Ovary (tissue), 9 donors: ENCODE results near the gene JAG2. TPM values are rescaled to one million over a fixed set of nuclear protein-coding genes. Genes with fewer than 3 reads are reported as not detected.

Experiments
- DNase-seq, 5 donors: peaks; one replicate each; pipeline ENCODE4 v3.0.0-alpha.2; 2019 to 2020
- H3K27ac ChIP-seq, 2 donors: fragments of 200-600 bp; one replicate each; pipeline versions ENCODE4 v1.5.1 to v1.8.0; 2019 to 2022
- H3K27me3 ChIP-seq: fragments of 200-600 bp; one replicate; pipeline ENCODE4 v1.8.0; 2022
- H3K36me3 ChIP-seq: fragments of 200-600 bp; sonication (generic); one replicate; pipeline ENCODE4 v1.5.1; 2019
- H3K4me1 ChIP-seq: one replicate; pipeline ENCODE4 v1.8.1; 2013; ENCODE audit warnings: mild to moderate bottlenecking, moderate library complexity; ENCODE audit not compliant: insufficient read depth
- H3K4me3 ChIP-seq: fragments of 200-600 bp; sonication (generic); one replicate; pipeline ENCODE4 v1.5.1; 2017
- H3K9me3 ChIP-seq, 2 donors: fragments of 200-600 bp in 1 of 2; sonication (generic) in 1 of 2; one replicate each; pipeline versions ENCODE4 v1.5.1 to v1.8.1; 2013 to 2019; ENCODE audit warnings: mild to moderate bottlenecking in 1 of 2, moderate library complexity in 1 of 2
- CTCF ChIP-seq, 3 donors: fragments of 450-650 bp in 2 of 3; fragments of 200-600 bp in 1 of 3; IDR thresholded peaks; one replicate each; pipeline versions ENCODE4 v1.5.1 to v1.8.0; 2016 to 2022; ENCODE audit warnings: antibody characterized with exemption in 3 of 3, mild to moderate bottlenecking in 1 of 3
- EP300 ChIP-seq: sonication (generic); formaldehyde crosslinking; IDR thresholded peaks from one replicate; pipeline ENCODE4 v1.6.1; 2017; ENCODE audit warnings: antibody characterized with exemption
- POLR2A ChIP-seq: fragments of 450-650 bp; IDR thresholded peaks from one replicate; pipeline ENCODE4 v1.6.1; 2017; ENCODE audit warnings: antibody characterized with exemption, mild to moderate bottlenecking, moderate library complexity
- WGBS, 3 donors: extraction: QIAGEN DNeasy Blood & Tissue Kit in 1 of 3; methylation state at CpG; one replicate each; pipeline versions ENCODE4 v1.1.5 to v1.1.7; 2013 to 2017; 5-methylcytosine and 5-hydroxymethylcytosine counted together
- intact Hi-C, 4 donors: fragments of 100-400 bp; cut with DNase I; formaldehyde crosslinking; loops; one replicate each; pipeline versions ENCODE4 v1.11.0 to v1.15.1; 2022 to 2023
- polyA plus RNA-seq, 2 donors: library from polyadenylated mRNA; stranded (reverse); fragments of 200-250 nt in 1 of 2; fragments of 350-450 nt in 1 of 2; fragmentation: Illumina TruSeq in 1 of 2; extraction: RNeasy Lipid Tissue Mini Kit (QIAGEN cat#74804) in 1 of 2; gene quantifications; one replicate each; pipeline ENCODE4 v1.2.3, GENCODE V29; 2013 to 2014
- total RNA-seq, 7 donors: library from RNA; depleted of rRNA in 2 of 7; stranded (reverse); fragments of >200 nt in 2 of 7; fragmentation: NEBNext Ultra II Directional in 3 of 7; extraction: Animal tissue kit (Norgen Biotek cat#: 25700) in 3 of 7; gene quantifications; one replicate each; pipeline versions ENCODE4 v1.1.0 to v1.2.4, GENCODE V29; 2016 to 2023
- donor health status: DM: no; HTN: no; CAD: no; lungs with moderate emphysema.
- donor health status: DM: no; HTN: no; CAD: no.
- donor health status: Bipolar disorder and iron deficiency.
- donor health status: DM: yes; HTN: yes; CAD: no.
- donor health status: DM: no; HTN: no; CAD: no.
- donor health status: DM: yes; HTN: yes; CAD: no.

The JAG2 gene
- total and polyA plus RNA-seq, 9 donors = 0.78 to 10.2 (median 6.5) TPM

- intact Hi-C loops = no loop called here
- H3K27me3 ChIP-seq = no peaks in the 10 kb centered on the region
- 85 to 89% (median 87%) methylated on average over 20 to 27 of the region's 27 CpGs for WGBS, 3 donors
- DNase-seq = peak in 1 of 5 donors; percentile 13
- H3K9me3 ChIP-seq = no peaks in the 10 kb centered on the region
- TF ChIP-seq EP300 (no peak), CTCF (IDR thresholded peaks at IDR 0.05) (no peak), POLR2A (no peak)
- H3K4me3 ChIP-seq = no peak overlapping the region
- no peaks in the 10 kb centered on the region for H3K36me3 ChIP-seq
- no peak overlapping the region for H3K27ac ChIP-seq
- no peaks in the 10 kb centered on the region for H3K4me1 ChIP-seq
These were observed 19.9 kb downstream of the JAG2 start for GRCh38 chr14:105148604-105149145.

- Histone ChIP-seq H3K27ac (no peak overlapping the region), H3K36me3 (no peaks in the 10 kb centered on the region), H3K4me3 (no peak overlapping the region), H3K9me3 (no peaks in the 10 kb centered on the region), H3K4me1 (no peaks in the 10 kb centered on the region), H3K27me3 (no peaks in the 10 kb centered on the region)
- peak in 1 of 5 donors; percentile 16 for DNase-seq
- no peak for TF ChIP-seq POLR2A
- intact Hi-C loops = no loop called here
- WGBS, 3 donors = 84 to 90% (median 87%) methylated on average over 42 to 62 of the region's 62 CpGs
These were observed 20.6 kb downstream of the JAG2 start for GRCh38 chr14:105147671-105148603.

GRCh38 chr14:105146976-105147635 is 21.5 kb downstream of the JAG2 start:
- Histone ChIP-seq H3K4me3 (no peak overlapping the region), H3K4me1 (no peaks in the 10 kb centered on the region), H3K27ac (no peak overlapping the region), H3K27me3 (no peaks in the 10 kb centered on the region), H3K9me3 (no peaks in the 10 kb centered on the region), H3K36me3 (no peaks in the 10 kb centered on the region)
- intact Hi-C loops = no loop called here
- 82 to 88% (median 86%) methylated on average over 19 to 22 of the region's 22 CpGs for WGBS, 3 donors
- TF ChIP-seq EP300 (no peak), CTCF (IDR thresholded peaks at IDR 0.05) (no peak), POLR2A (no peak)
- peak in 1 of 5 donors; percentile 7 for DNase-seq

DNA sequence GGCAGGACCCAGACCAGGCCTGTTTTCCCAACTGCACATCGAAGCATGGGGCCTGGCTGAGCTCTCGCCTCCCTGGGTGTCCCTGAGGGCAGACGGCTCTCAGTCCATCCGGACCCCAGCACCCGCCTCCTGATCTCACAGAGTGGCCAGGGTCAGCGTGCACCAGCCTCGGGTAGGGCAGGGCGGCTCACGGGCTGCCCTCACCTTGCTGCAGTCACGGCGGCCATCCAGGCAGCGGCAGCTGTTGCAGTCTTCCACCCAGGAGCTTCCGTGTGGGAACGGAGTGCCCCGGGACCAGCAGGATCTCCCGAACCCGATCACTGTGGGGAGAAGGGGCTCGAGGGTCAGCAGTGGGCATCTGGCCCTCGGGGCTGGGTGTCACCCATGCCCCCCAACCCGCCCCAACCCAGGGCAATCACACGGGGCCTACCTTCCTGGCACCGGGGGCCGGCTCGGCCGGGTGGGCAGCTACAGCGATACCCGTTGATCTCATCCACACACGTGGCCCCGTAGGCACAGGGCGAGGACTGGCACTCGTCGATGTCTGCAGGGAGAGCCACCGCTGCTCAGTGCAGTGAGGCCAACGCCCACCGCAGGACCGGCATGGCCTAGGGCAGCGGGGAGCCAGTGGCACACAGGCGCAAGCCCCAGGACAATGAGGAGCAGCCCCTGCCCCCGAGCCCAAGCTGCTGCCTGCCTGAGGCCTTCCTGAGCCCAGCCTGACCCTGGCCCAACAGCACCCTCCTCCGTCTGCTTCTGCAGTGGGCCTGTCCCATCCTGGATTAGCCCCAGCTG is 22.2 kb downstream of the JAG2 start:
- intact Hi-C loops = no loop called here
- Histone ChIP-seq H3K36me3 (no peaks in the 10 kb centered on the region), H3K9me3 (no peaks in the 10 kb centered on the region), H3K27ac (no peak overlapping the region), H3K4me1 (no peaks in the 10 kb centered on the region), H3K27me3 (no peaks in the 10 kb centered on the region), H3K4me3 (no peak overlapping the region)
- TF ChIP-seq EP300 (no peak), POLR2A (no peak), CTCF (IDR thresholded peaks at IDR 0.05) (no peak)
- whole genome bisulfite sequencing, 3 donors = 87 to 91% (median 89%) methylated on average over 23 to 40 of the region's 40 CpGs
- DNase-seq = peak in 2 of 5 donors; percentile 9 to 31
